PC-3 (cell line): ENCODE data around the gene PCDHGA7.

Experiments used
- EZH2 ChIP-seq: fragments of 300-600 bp; sonication (generic); IDR thresholded peaks from one replicate; pipeline ENCODE4 v1.6.1; 2017; ENCODE audit warnings: antibody characterized with exemption, mild to moderate bottlenecking, low read length; ENCODE audit not compliant: unreplicated experiment
- EZH2phosphoT487 ChIP-seq: fragments of 300-600 bp; sonication (generic); IDR thresholded peaks from 2 replicates; pipeline ENCODE4 v1.6.1; 2018; ENCODE audit warnings: mild to moderate bottlenecking, antibody characterized with exemption, low read length, borderline replicate concordance
- TF ChIP-seq, protein P1 (sequence below): fragments of 300-600 bp; sonication (generic); conservative IDR thresholded peaks from 2 replicates; pipeline ENCODE4 v1.5.1; 2017; ENCODE audit warnings: antibody characterized with exemption, low read depth, mild to moderate bottlenecking, low read length

DNA sequence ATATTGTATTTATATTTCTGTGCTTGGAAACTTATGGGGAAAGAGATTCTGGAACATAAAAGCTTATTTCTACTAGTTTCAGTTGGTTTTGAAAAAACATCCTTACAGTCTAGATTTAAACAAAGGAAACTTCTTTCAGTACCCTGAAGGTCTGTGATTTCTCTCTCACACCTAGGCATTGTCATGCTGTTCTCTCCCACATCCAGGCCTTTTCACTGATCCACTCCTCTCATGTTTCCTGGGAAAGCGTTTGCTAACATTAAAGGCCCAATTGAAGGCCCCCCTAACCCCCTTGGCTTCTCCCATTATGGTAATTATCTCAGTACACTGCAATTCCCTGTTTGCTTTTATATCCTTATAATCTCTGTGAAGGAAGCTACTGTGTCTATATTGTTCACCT lies 39.8 kb upstream of the PCDHGA7 start:
- TF ChIP-seq EZH2phosphoT487 (no peak), EZH2 (no peak)
- TF ChIP-seq, protein P1, sequence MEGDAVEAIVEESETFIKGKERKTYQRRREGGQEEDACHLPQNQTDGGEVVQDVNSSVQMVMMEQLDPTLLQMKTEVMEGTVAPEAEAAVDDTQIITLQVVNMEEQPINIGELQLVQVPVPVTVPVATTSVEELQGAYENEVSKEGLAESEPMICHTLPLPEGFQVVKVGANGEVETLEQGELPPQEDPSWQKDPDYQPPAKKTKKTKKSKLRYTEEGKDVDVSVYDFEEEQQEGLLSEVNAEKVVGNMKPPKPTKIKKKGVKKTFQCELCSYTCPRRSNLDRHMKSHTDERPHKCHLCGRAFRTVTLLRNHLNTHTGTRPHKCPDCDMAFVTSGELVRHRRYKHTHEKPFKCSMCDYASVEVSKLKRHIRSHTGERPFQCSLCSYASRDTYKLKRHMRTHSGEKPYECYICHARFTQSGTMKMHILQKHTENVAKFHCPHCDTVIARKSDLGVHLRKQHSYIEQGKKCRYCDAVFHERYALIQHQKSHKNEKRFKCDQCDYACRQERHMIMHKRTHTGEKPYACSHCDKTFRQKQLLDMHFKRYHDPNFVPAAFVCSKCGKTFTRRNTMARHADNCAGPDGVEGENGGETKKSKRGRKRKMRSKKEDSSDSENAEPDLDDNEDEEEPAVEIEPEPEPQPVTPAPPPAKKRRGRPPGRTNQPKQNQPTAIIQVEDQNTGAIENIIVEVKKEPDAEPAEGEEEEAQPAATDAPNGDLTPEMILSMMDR, result no peak
